K562 (cell line): ENCODE results near the gene ZNF804A. TPM values are rescaled to one million over a fixed set of nuclear protein-coding genes. Genes with fewer than 3 reads are reported as not detected.

ENCODE experiments used
- ATAC-seq: fragments of 200-7000 bp; cut with Tn5 transposase; 3 replicates; pipeline ENCODE4 v1.9.1; 2020; ENCODE audit warnings: moderate library complexity
- BruUV-seq: library from RNA; stranded (reverse); fragments of 400-500 nt; replicated peaks from 2 replicates; lab custom pipeline; 2021; lab: Mats Ljungman, UMichigan
- CTCF ChIA-PET: fragments of 300-600 bp; formaldehyde crosslinking; extraction: SDS; loops from one replicate; lab custom pipeline; 2021; ENCODE audit warnings: low intra/inter-chr PET ratio; lab: Yijun Ruan, JAX
- POLR2A ChIA-PET: fragments of 300-600, 350-650 bp; sonication (Branson Sonifier 250); formaldehyde crosslinking; extraction: SDS; loops from one replicate; lab custom pipeline; 2021; ENCODE audit warnings: antibody characterized with exemption, inconsistent platforms; lab: Yijun Ruan, JAX
- DNase-seq, 4 experiments: peaks; one replicate each; pipeline versions ENCODE4 v3.0.0 to v3.0.0-alpha.2; 2011 to 2018; ENCODE audit warnings: low spot score in 3 of 4, mixed read lengths in 3 of 4; ENCODE audit errors: extremely low read depth in 1 of 4
- FAIRE-seq: peaks from 2 replicates; lab custom pipeline; 2011; peaks lifted over from hg19 to GRCh38; lab: Jason Lieb, UNC
- H2AFZ ChIP-seq: 2 replicates; pipeline ENCODE4 v1.6.0; 2011; ENCODE audit warnings: low read depth, low read length, control low read depth, inconsistent platforms
- H3K27ac ChIP-seq: fragments of 200-600 bp; 3 replicates; pipeline ENCODE4 v1.8.0; 2011; ENCODE audit warnings: low read depth, mild to moderate bottlenecking, control low read depth, inconsistent platforms, low read length, moderate library complexity, mixed read lengths; ENCODE audit errors: extremely low read depth
- H3K27me3 ChIP-seq, 2 experiments: fragments of 300-600 bp in 1 of 2; 2 replicates in 1 of 2; 3 replicates in 1 of 2; pipeline versions ENCODE4 v1.6.0 to v1.8.0; 2011; ENCODE audit warnings: inconsistent platforms in 2 of 2, low read length in 2 of 2, mild to moderate bottlenecking in 1 of 2, mixed read lengths in 1 of 2, moderate library complexity in 1 of 2; ENCODE audit not compliant: control insufficient read depth in 2 of 2, insufficient read depth in 2 of 2
- H3K36me3 ChIP-seq: fragments of 300-600 bp; 3 replicates; pipeline ENCODE4 v1.8.0; 2011; ENCODE audit warnings: mild to moderate bottlenecking, low read length, inconsistent platforms; ENCODE audit not compliant: control insufficient read depth, insufficient read depth
- H3K4me1 ChIP-seq, 2 experiments: fragments of 200-600 bp in 1 of 2; replicated peaks in 1 of 2; 2 replicates in 1 of 2; 3 replicates in 1 of 2; pipeline versions ENCODE4 v1.5.1 to v1.8.0; 2011; ENCODE audit warnings: inconsistent platforms in 2 of 2, low read length in 2 of 2, mild to moderate bottlenecking in 1 of 2, mixed read lengths in 1 of 2, moderate library complexity in 1 of 2; ENCODE audit not compliant: control insufficient read depth in 2 of 2, insufficient read depth in 2 of 2
- H3K4me2 ChIP-seq: 2 replicates; pipeline ENCODE4 v1.6.1; 2011; ENCODE audit warnings: low read length, control low read depth, inconsistent platforms, mixed read lengths; ENCODE audit not compliant: insufficient read depth
- H3K4me3 ChIP-seq: fragments of 200-600 bp; sonication (generic), shearing (Covaris generic); 2 replicates; pipeline ENCODE4 v1.5.1; 2016; ENCODE audit warnings: control low read depth, inconsistent platforms
- H3K79me2 ChIP-seq: fragments of 200-600 bp; 3 replicates; pipeline ENCODE4 v1.8.0; 2011; ENCODE audit warnings: low read length, inconsistent platforms; ENCODE audit not compliant: control insufficient read depth, insufficient read depth
- H3K9ac ChIP-seq, 2 experiments: 2 replicates each; pipeline versions ENCODE4 v1.6.0 to v1.6.1; 2011; ENCODE audit warnings: low read depth in 2 of 2, low read length in 2 of 2, control low read depth in 1 of 2, inconsistent platforms in 1 of 2, mild to moderate bottlenecking in 1 of 2, mixed read lengths in 1 of 2; ENCODE audit not compliant: insufficient read depth in 1 of 2
- H3K9me1 ChIP-seq: one replicate; pipeline ENCODE4 v1.6.0; 2011; ENCODE audit warnings: inconsistent platforms, mild to moderate bottlenecking, low read length, moderate library complexity; ENCODE audit not compliant: control insufficient read depth, insufficient read depth
- H3K9me3 ChIP-seq: replicated peaks from 2 replicates; pipeline ENCODE4 v1.5.1; 2011; ENCODE audit warnings: low read depth, low read length, inconsistent platforms; ENCODE audit not compliant: control insufficient read depth, insufficient read depth
- H4K20me1 ChIP-seq: replicated peaks from 2 replicates; pipeline ENCODE4 v1.6.1; 2011; ENCODE audit warnings: low read length, inconsistent platforms, mixed read lengths; ENCODE audit not compliant: control insufficient read depth, insufficient read depth
- FIP1L1 ChIP-seq: fragments of 200-400 bp; formaldehyde crosslinking; IDR thresholded peaks from 2 replicates; pipeline ENCODE4 v1.6.1; 2018; ENCODE audit warnings: mild to moderate bottlenecking, low read depth, low read length; ENCODE audit not compliant: poor library complexity, severe bottlenecking
- RREB1 ChIP-seq: fragments of 250-450 bp; sonication (Bioruptor Pico); IDR thresholded peaks from 2 replicates; pipeline ENCODE4 v1.4.0; 2020
- SFPQ ChIP-seq: fragments of 200-400 bp; formaldehyde crosslinking; IDR thresholded peaks from 2 replicates; pipeline ENCODE4 v1.6.1; 2017; ENCODE audit warnings: mild to moderate bottlenecking, low read depth, low read length, moderate library complexity
- SREBF2 ChIP-seq: sonication (generic); formaldehyde crosslinking; IDR thresholded peaks from 2 replicates; pipeline ENCODE4 v1.4.0; 2020; ENCODE audit warnings: mild to moderate bottlenecking, missing genetic modification reagents
- ZKSCAN1 ChIP-seq: fragments of 150-350 bp; IDR thresholded peaks from 2 replicates; pipeline ENCODE4 v1.6.1; 2016; ENCODE audit warnings: low read depth, low read length
- WGBS: fragments of 100-300 bp; shearing (Covaris generic); methylation state at CpG from one replicate; pipeline ENCODE4 v1.1.6; 2016; ENCODE audit warnings: low coverage, mixed read lengths; ENCODE audit not compliant: insufficient coverage; ENCODE audit errors: missing lambda C conversion rate; 5-methylcytosine and 5-hydroxymethylcytosine counted together
- in situ Hi-C: fragments of 300-500 bp; cut with MboI; formaldehyde crosslinking; loops from 4 replicates; pipeline ENCODE4 v1.15.0; 2018; ENCODE audit warnings: inconsistent platforms, mixed read lengths
- intact Hi-C: fragments of 100-400 bp; cut with micrococcal nuclease; formaldehyde crosslinking; loops from 2 replicates; pipeline ENCODE4 v1.14.2; 2022
- polyA plus RNA-seq, 8 experiments: library from polyadenylated mRNA; depleted of rRNA in 4 of 8; stranded (reverse) in 5 of 8; unstranded in 3 of 8; fragments of >200 nt; fragmentation: Nextera tagmentation in 2 of 8; fragmentation: Illumina TruSeq in 1 of 8; extraction: Ambion mirVana in 2 of 8; extraction: Trizol in 1 of 8; gene quantifications; 2 replicates each; pipeline versions ENCODE4 v1.2.1 to v1.2.3, GENCODE V29; 2011 to 2014; ENCODE audit warnings: inconsistent platforms in 1 of 8, missing spikeins in 1 of 8
- total RNA-seq, 7 experiments: library from RNA; depleted of rRNA in 6 of 7; stranded (reverse); fragments of >200 nt in 6 of 7; fragmentation: Illumina TruSeq in 2 of 7; extraction: Trizol in 2 of 7; gene quantifications; 2 replicates each; pipeline versions ENCODE4 v1.2.1 to v1.2.3, GENCODE V29; 2011 to 2021; ENCODE audit warnings: low replicate concordance in 1 of 7

ZNF804A gene
- total and polyA plus RNA-seq, 9 of the 15 experiments (the other 6 are each of a cell fraction or from before 2014, with no cell fraction given), result 0.01 to 1.2 (median 0.73) TPM

- DNase-seq (no peak), FAIRE-seq (no peak), ATAC-seq (no peak)
- ChIA-PET CTCF (no interaction called here), POLR2A (no interaction called here)
- H3K9me1 ChIP-seq, result no peaks in the 10 kb centered on the region
- no peaks in the 10 kb centered on the region for H3K4me1 ChIP-seq
- no peak overlapping the region for H3K4me2 ChIP-seq
- no peaks in the 10 kb centered on the region for H3K79me2 ChIP-seq
- no peaks in the 10 kb centered on the region for H3K27me3 ChIP-seq
- H3K9me3 ChIP-seq, result no peaks in the 10 kb centered on the region; the same call in none of the 2 replicates
- intact Hi-C loops (no loop called here), in situ Hi-C loops (no loop called here)
- no peaks in the 10 kb centered on the region for H3K36me3 ChIP-seq
- no TSS peak for BruUV-seq
- TF ChIP-seq SFPQ, result no peak
- TF ChIP-seq ZKSCAN1, result no peak
- H3K27ac ChIP-seq, result no peak overlapping the region
- WGBS, result 0% methylated on average over 1 of the region's 1 CpG
- H3K9ac ChIP-seq, result no peak overlapping the region
- no peaks in the 10 kb centered on the region for H4K20me1 ChIP-seq
- H2AFZ ChIP-seq, result no peak overlapping the region
- H3K4me3 ChIP-seq, result no peak overlapping the region
Measured at GRCh38 chr2:184923751-184924150, 325.4 kb downstream of the ZNF804A start.

GRCh38 chr2:184927040-184927439, 328.7 kb downstream of the ZNF804A start:
- intact Hi-C loops, result no loop called here
- TF ChIP-seq SREBF2 (CRISPR knock-in tag) (no peak), FIP1L1 (no peak), RREB1 (CRISPR knock-in tag) (no peak)

More at GRCh38 chr2:184927040-184927439, 328.7 kb downstream of the ZNF804A start:
- Histone ChIP-seq H3K9me1 (no peaks in the 10 kb centered on the region), H3K27ac (no peak overlapping the region), H3K4me1 (no peaks in the 10 kb centered on the region), H3K9me3 (no peaks in the 10 kb centered on the region; the same call in 1 of the 2 replicates), H3K4me3 (no peak overlapping the region), H3K36me3 (no peaks in the 10 kb centered on the region), H4K20me1 (no peaks in the 10 kb centered on the region), H3K27me3 (no peaks in the 10 kb centered on the region), H3K79me2 (no peaks in the 10 kb centered on the region), H2AFZ (no peak overlapping the region), H3K9ac (no peak overlapping the region), H3K4me2 (no peak overlapping the region)
- 5% methylated on average over 2 of the region's 2 CpGs for WGBS
- BruUV-seq, result no TSS peak
- CTCF ChIA-PET, result no interaction called here
- POLR2A ChIA-PET, result no interaction called here
- ATAC-seq (no peak), FAIRE-seq (no peak), DNase-seq (peak in 1 of 4 experiments; percentile 2)
- in situ Hi-C loops, result no loop called here
